Measurements from ENCODE around the gene IAH1. TPM values are rescaled to one million over a fixed set of nuclear protein-coding genes. Genes with fewer than 3 reads are reported as not detected.

IAH1 gene
- polyA plus RNA-seq, 3 donors, result 39.4 to 98.2 (median 84.0) TPM

- no peak overlapping the region for H2AFZ ChIP-seq (ENCODE audit: insufficient read depth, low read depth, low read length, poor library complexity, severe bottlenecking)
- no peak overlapping the region for H3K27ac Mint-ChIP-seq
- no peak overlapping the region for H3K9ac ChIP-seq (ENCODE audit: insufficient read depth, low read length, poor library complexity, severe bottlenecking)
- no peaks in the 10 kb centered on the region for H3K9me3 Mint-ChIP-seq
- peaks cover 76 to 95% of the 10 kb centered on the region in 2 donors for H3K36me3 ChIP-seq (replicated peaks in 1 of 2; ENCODE audit: control insufficient read depth in 1 of 2, insufficient read depth in 2 of 2, low read length in 2 of 2)
- H3K4me1 Mint-ChIP-seq, result no peaks in the 10 kb centered on the region
- peaks cover 68 to 82% of the 10 kb centered on the region in 2 donors for H3K36me3 Mint-ChIP-seq
- no peaks in the 10 kb centered on the region for H3K79me2 ChIP-seq (ENCODE audit: insufficient read depth, low read length)
- no peaks in the 10 kb centered on the region for H3K4me1 ChIP-seq (ENCODE audit: control insufficient read depth in 1 of 2, insufficient read depth in 2 of 2, low read length in 2 of 2)
- H3K4me2 ChIP-seq (replicated peaks; ENCODE audit: extremely low read depth, low read length, poor library complexity, severe bottlenecking), result no peak overlapping the region
- no peaks in the 10 kb centered on the region for H3K27me3 ChIP-seq (ENCODE audit: control insufficient read depth in 2 of 2, insufficient read depth in 2 of 2, low read length in 2 of 2)
- H3K4me3 ChIP-seq (replicated peaks in 1 of 3; ENCODE audit: low read depth in 2 of 3, low read length in 3 of 3), result no peak overlapping the region
- no peak overlapping the region for H3K27ac ChIP-seq (ENCODE audit: low read depth in 1 of 2, low read length in 2 of 2)
- no peaks in the 10 kb centered on the region for H3K9me3 ChIP-seq (replicated peaks in 1 of 2; ENCODE audit: control insufficient read depth in 1 of 2, insufficient read depth in 1 of 2, low read length in 2 of 2)
- no CpG with 5 or more reads among the region's 1 CpG for WGBS (ENCODE audit: insufficient coverage)
- no peak overlapping the region for H3K4me3 Mint-ChIP-seq
- intact Hi-C loops (cut with micrococcal nuclease), result no loop called here
- TF ChIP-seq, protein P1, sequence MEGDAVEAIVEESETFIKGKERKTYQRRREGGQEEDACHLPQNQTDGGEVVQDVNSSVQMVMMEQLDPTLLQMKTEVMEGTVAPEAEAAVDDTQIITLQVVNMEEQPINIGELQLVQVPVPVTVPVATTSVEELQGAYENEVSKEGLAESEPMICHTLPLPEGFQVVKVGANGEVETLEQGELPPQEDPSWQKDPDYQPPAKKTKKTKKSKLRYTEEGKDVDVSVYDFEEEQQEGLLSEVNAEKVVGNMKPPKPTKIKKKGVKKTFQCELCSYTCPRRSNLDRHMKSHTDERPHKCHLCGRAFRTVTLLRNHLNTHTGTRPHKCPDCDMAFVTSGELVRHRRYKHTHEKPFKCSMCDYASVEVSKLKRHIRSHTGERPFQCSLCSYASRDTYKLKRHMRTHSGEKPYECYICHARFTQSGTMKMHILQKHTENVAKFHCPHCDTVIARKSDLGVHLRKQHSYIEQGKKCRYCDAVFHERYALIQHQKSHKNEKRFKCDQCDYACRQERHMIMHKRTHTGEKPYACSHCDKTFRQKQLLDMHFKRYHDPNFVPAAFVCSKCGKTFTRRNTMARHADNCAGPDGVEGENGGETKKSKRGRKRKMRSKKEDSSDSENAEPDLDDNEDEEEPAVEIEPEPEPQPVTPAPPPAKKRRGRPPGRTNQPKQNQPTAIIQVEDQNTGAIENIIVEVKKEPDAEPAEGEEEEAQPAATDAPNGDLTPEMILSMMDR (IDR thresholded peaks at IDR 0.05), result no peak
- H4K20me1 ChIP-seq (ENCODE audit: insufficient read depth, low read length), result no peaks in the 10 kb centered on the region
- no peaks in the 10 kb centered on the region for H3K27me3 Mint-ChIP-seq (ENCODE audit: low read depth in 3 of 3)
- DNase-seq, result no peak
These were observed 34.8 kb upstream of the IAH1 start for GRCh38 chr2:9439536-9439935.

GRCh38 chr2:9440058-9440727, 34.2 kb upstream of the IAH1 start:
- intact Hi-C loops (cut with micrococcal nuclease), result no loop called here
- H3K36me3 Mint-ChIP-seq, result peaks cover 66 to 85% of the 10 kb centered on the region in 2 donors
- no peaks in the 10 kb centered on the region for H3K4me1 Mint-ChIP-seq
- H3K27ac Mint-ChIP-seq, result no peak overlapping the region
- Histone ChIP-seq H3K4me3 (replicated peaks in 1 of 3; ENCODE audit: low read depth in 2 of 3, low read length in 3 of 3) (no peak overlapping the region), H3K79me2 (ENCODE audit: insufficient read depth, low read length) (no peaks in the 10 kb centered on the region), H3K9me3 (replicated peaks in 1 of 2; ENCODE audit: control insufficient read depth in 1 of 2, insufficient read depth in 1 of 2, low read length in 2 of 2) (no peaks in the 10 kb centered on the region), H3K4me1 (ENCODE audit: control insufficient read depth in 1 of 2, insufficient read depth in 2 of 2, low read length in 2 of 2) (no peaks in the 10 kb centered on the region), H3K36me3 (replicated peaks in 1 of 2; ENCODE audit: control insufficient read depth in 1 of 2, insufficient read depth in 2 of 2, low read length in 2 of 2) (peaks cover 79 to 95% of the 10 kb centered on the region in 2 donors), H4K20me1 (ENCODE audit: insufficient read depth, low read length) (no peaks in the 10 kb centered on the region), H3K9ac (ENCODE audit: insufficient read depth, low read length, poor library complexity, severe bottlenecking) (no peak overlapping the region), H3K4me2 (replicated peaks; ENCODE audit: extremely low read depth, low read length, poor library complexity, severe bottlenecking) (no peak overlapping the region), H3K27me3 (ENCODE audit: control insufficient read depth in 2 of 2, insufficient read depth in 2 of 2, low read length in 2 of 2) (no peaks in the 10 kb centered on the region), H2AFZ (ENCODE audit: insufficient read depth, low read depth, low read length, poor library complexity, severe bottlenecking) (no peak overlapping the region), H3K27ac (ENCODE audit: low read depth in 1 of 2, low read length in 2 of 2) (no peak overlapping the region)
- no CpG with 5 or more reads among the region's 1 CpG for WGBS (ENCODE audit: insufficient coverage)
- DNase-seq, result no peak
- H3K9me3 Mint-ChIP-seq, result no peaks in the 10 kb centered on the region
- TF ChIP-seq, protein P1 (IDR thresholded peaks at IDR 0.05), result no peak
- no peaks in the 10 kb centered on the region for H3K27me3 Mint-ChIP-seq (ENCODE audit: low read depth in 3 of 3)
- no peak overlapping the region for H3K4me3 Mint-ChIP-seq
